Measurements from ENCODE around the gene GRHPR. TPM values are rescaled to one million over a fixed set of nuclear protein-coding genes. Genes with fewer than 3 reads are reported as not detected.

Gene GRHPR
- total and polyA plus RNA-seq, 4 experiments from 2014 or later: 57.2 to 106 (median 63.2) TPM

DNA sequence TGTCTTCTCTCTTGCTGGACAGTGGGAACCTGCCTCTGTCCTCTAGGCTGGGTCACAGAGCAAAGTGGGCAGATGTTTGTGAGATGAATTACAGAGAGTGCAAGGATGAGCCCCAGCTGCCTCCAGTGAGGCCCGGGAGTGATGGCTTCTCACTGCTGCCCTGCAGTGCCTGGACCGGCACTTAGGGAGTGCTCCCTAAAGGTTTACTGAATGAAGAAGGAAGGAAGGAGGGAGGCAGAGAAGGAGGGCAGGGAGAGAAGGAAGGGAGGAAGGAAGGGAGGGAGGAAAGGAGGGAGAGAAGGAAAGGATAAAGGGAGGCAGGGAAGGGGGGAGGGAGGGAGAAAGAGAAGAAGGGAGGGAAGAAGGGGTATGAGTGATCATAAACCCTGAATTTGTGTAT lies 42.7 kb upstream of the GRHPR start:
- peaks cover 0 to 4% (median 0%) of the 10 kb centered on the region in 8 donors for H3K9me3 Mint-ChIP-seq
- Histone ChIP-seq H3K4me3 (ENCODE audit: low read length in 2 of 2) (no peak overlapping the region), H3K4me1 (ENCODE audit: insufficient read depth, low read length) (no peaks in the 10 kb centered on the region), H3K27me3 (ENCODE audit: insufficient read depth, low read length) (no peaks in the 10 kb centered on the region), H3K27ac (ENCODE audit: low read depth, low read length) (no peak overlapping the region), H3K9me3 (ENCODE audit: control insufficient read depth in 1 of 2, low read length in 2 of 2) (no peaks in the 10 kb centered on the region), H3K36me3 (ENCODE audit: insufficient read depth, low read length) (no peaks in the 10 kb centered on the region)
- no peaks in the 10 kb centered on the region for H3K4me1 Mint-ChIP-seq
- ChIA-PET CTCF (ENCODE audit: partially characterized antibody) (no interaction called here), POLR2A (ENCODE audit: partially characterized antibody) (no interaction called here)
- intact Hi-C loops (cut with micrococcal nuclease): no loop called here
- H3K36me3 Mint-ChIP-seq: peaks cover 0 to 7% of the 10 kb centered on the region in 2 donors
- H3K4me3 Mint-ChIP-seq: no peak overlapping the region
- DNase-seq: no peak
- peaks cover 8 to 18% of the 10 kb centered on the region in 2 donors for H3K27me3 Mint-ChIP-seq
- H3K27ac Mint-ChIP-seq: no peak overlapping the region

DNA sequence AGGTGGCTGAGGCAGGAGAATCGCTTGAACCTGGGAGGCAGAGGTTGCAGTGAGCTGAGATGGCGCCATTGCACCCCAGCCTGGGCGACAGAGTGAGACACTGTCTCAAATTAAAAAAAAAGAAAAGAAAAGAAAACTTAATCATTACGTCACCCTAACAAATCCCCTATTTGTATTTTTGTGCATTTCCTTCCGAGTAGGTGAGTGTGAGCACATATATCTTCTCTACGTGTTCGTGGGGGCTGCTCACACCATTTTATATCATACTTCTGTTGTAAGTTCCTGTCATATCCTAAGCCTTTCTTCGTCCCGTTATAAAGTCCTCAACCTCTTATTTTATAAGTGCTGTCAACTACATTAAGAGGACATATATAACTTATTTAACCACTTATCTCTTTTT lies 41.9 kb upstream of the GRHPR start:
- Mint-ChIP-seq H3K27ac (no peak overlapping the region), H3K9me3 (peaks cover 0 to 4% (median 0%) of the 10 kb centered on the region in 8 donors), H3K36me3 (peaks cover 0 to 3% of the 10 kb centered on the region in 2 donors), H3K27me3 (peaks cover 8 to 18% of the 10 kb centered on the region in 2 donors), H3K4me1 (no peaks in the 10 kb centered on the region), H3K4me3 (no peak overlapping the region)
- no peaks in the 10 kb centered on the region for H3K4me1 ChIP-seq (ENCODE audit: insufficient read depth, low read length)
- ChIA-PET POLR2A (ENCODE audit: partially characterized antibody) (no interaction called here), CTCF (ENCODE audit: partially characterized antibody) (no interaction called here)
- no peaks in the 10 kb centered on the region for H3K36me3 ChIP-seq (ENCODE audit: insufficient read depth, low read length)
- no peak overlapping the region for H3K27ac ChIP-seq (ENCODE audit: low read depth, low read length)
- no peaks in the 10 kb centered on the region for H3K9me3 ChIP-seq (ENCODE audit: control insufficient read depth in 1 of 2, low read length in 2 of 2)
- intact Hi-C loops (cut with micrococcal nuclease): no loop called here
- H3K27me3 ChIP-seq (ENCODE audit: insufficient read depth, low read length): no peaks in the 10 kb centered on the region
- H3K4me3 ChIP-seq (ENCODE audit: low read length in 2 of 2): no peak overlapping the region
- no peak for DNase-seq

- no peaks in the 10 kb centered on the region for H3K9me3 ChIP-seq (ENCODE audit: control insufficient read depth in 1 of 2, low read length in 2 of 2)
- Mint-ChIP-seq H3K36me3 (peaks cover 0 to 3% of the 10 kb centered on the region in 2 donors), H3K4me1 (no peaks in the 10 kb centered on the region), H3K27me3 (peaks cover 6 to 17% of the 10 kb centered on the region in 2 donors), H3K9me3 (peaks cover 0 to 4% (median 0%) of the 10 kb centered on the region in 8 donors), H3K4me3 (no peak overlapping the region), H3K27ac (no peak overlapping the region)
- ChIA-PET CTCF (ENCODE audit: partially characterized antibody) (no interaction called here), POLR2A (ENCODE audit: partially characterized antibody) (no interaction called here)
- H3K27me3 ChIP-seq (ENCODE audit: insufficient read depth, low read length): no peaks in the 10 kb centered on the region
- H3K4me3 ChIP-seq (ENCODE audit: low read length in 2 of 2): no peak overlapping the region
- intact Hi-C loops (cut with micrococcal nuclease): no loop called here
- no peak overlapping the region for H3K27ac ChIP-seq (ENCODE audit: low read depth, low read length)
- no peaks in the 10 kb centered on the region for H3K36me3 ChIP-seq (ENCODE audit: insufficient read depth, low read length)
- no peaks in the 10 kb centered on the region for H3K4me1 ChIP-seq (ENCODE audit: insufficient read depth, low read length)
- no peak for DNase-seq
These were observed 41.3 kb upstream of the GRHPR start for GRCh38 chr9:37381094-37381741.

DNA sequence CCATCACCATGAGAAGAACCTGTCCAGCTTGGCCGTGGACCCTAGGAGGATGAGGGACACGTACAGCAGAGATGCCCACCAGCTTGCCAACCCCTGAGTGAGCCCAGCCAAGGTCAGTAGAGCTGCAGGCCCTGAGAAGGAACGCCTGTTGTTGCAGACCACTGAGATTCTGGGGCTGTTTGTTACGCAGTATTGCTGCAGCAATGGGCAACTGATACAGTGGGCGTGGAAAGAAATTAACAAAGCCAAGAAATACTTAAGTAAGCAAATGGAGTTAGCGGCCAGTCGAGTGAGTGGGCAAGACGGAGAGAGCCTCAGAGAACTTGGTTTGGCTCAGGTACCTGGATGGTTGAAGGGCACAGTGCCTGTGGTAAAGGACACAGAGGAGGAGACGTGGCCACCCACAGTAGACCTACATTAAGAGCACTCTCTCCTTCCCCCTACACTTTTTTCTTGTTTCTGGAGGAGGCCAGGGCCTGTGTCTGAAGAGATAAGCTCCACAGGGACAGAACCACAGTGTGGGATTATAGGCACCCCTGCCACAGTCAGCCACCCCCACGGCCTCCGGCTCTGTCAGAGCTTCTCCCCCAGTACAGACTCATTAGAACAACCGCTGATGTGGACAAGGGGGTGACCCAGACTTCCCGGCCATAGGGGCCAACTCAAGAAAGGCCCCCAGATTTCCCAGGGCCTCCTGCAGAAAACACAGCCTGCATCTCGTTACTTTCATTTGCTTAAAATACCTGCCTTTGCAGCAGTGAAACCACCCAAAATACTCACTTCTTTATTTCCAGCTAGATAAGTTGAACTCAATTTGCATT lies 40.1 kb upstream of the GRHPR start:
- no peak overlapping the region for H3K27ac ChIP-seq (ENCODE audit: low read depth, low read length)
- H3K27ac Mint-ChIP-seq: no peak overlapping the region

GRCh38 chr9:37382982-37383357 lies 39.5 kb upstream of the GRHPR start:
- intact Hi-C loops (cut with micrococcal nuclease): no loop called here
- no peaks in the 10 kb centered on the region for H3K9me3 ChIP-seq (ENCODE audit: control insufficient read depth in 1 of 2, low read length in 2 of 2)
- H3K36me3 ChIP-seq (ENCODE audit: insufficient read depth, low read length): no peaks in the 10 kb centered on the region
- H3K27ac Mint-ChIP-seq: no peak overlapping the region
- H3K36me3 Mint-ChIP-seq: no peaks in the 10 kb centered on the region
- no peaks in the 10 kb centered on the region for H3K4me1 Mint-ChIP-seq
- H3K27me3 ChIP-seq (ENCODE audit: insufficient read depth, low read length): no peaks in the 10 kb centered on the region
- CTCF ChIA-PET (ENCODE audit: partially characterized antibody): no interaction called here
- H3K9me3 Mint-ChIP-seq: peaks cover 0 to under 1% (median 0%) of the 10 kb centered on the region in 8 donors
- POLR2A ChIA-PET (ENCODE audit: partially characterized antibody): no interaction called here
- no peaks in the 10 kb centered on the region for H3K4me1 ChIP-seq (ENCODE audit: insufficient read depth, low read length)
- no peak for DNase-seq
- H3K27ac ChIP-seq (ENCODE audit: low read depth, low read length): no peak overlapping the region
- no peak overlapping the region for H3K4me3 ChIP-seq (ENCODE audit: low read length in 2 of 2)
- peaks cover 1 to 8% of the 10 kb centered on the region in 2 donors for H3K27me3 Mint-ChIP-seq
- no peak overlapping the region for H3K4me3 Mint-ChIP-seq

More for the DNA sequence above, 40.1 kb upstream of the GRHPR start:
- H3K9me3 ChIP-seq (ENCODE audit: control insufficient read depth in 1 of 2, low read length in 2 of 2): no peaks in the 10 kb centered on the region
- no peak for DNase-seq
- Mint-ChIP-seq H3K4me3 (no peak overlapping the region), H3K9me3 (no peaks in the 10 kb centered on the region), H3K4me1 (no peaks in the 10 kb centered on the region), H3K27me3 (peaks cover 4 to 9% of the 10 kb centered on the region in 2 donors), H3K36me3 (no peaks in the 10 kb centered on the region)
- no peaks in the 10 kb centered on the region for H3K4me1 ChIP-seq (ENCODE audit: insufficient read depth, low read length)
- H3K27me3 ChIP-seq (ENCODE audit: insufficient read depth, low read length): no peaks in the 10 kb centered on the region
- ChIA-PET POLR2A (ENCODE audit: partially characterized antibody) (no interaction called here), CTCF (ENCODE audit: partially characterized antibody) (no interaction called here)
- no peaks in the 10 kb centered on the region for H3K36me3 ChIP-seq (ENCODE audit: insufficient read depth, low read length)
- H3K4me3 ChIP-seq (ENCODE audit: low read length in 2 of 2): no peak overlapping the region
- intact Hi-C loops (cut with micrococcal nuclease): no loop called here

DNA sequence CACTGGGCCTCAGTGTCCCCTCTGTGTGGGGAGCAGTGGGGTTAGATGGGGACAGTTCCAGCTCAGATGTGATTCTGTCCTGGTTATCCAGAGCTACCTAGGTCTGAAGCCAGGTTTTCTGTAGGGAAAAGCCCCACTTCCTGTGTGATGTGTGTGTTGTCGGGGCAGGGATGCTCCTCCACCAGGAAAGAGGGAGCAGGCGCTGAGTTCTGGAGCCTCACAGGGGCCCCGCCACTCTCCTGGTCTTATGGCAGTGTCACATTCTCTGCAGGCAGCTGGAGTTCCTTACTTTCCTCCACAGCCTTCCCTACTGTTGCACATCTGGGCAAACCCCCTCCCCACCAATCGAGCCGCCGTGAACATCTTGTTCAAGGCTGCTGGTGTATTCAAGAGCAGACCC lies 39.1 kb upstream of the GRHPR start:
- Mint-ChIP-seq H3K4me1 (no peaks in the 10 kb centered on the region), H3K27ac (no peak overlapping the region), H3K36me3 (no peaks in the 10 kb centered on the region), H3K9me3 (peaks cover 0 to 2% (median 0%) of the 10 kb centered on the region in 8 donors), H3K27me3 (peaks cover 1 to 4% of the 10 kb centered on the region in 2 donors), H3K4me3 (no peak overlapping the region)
- CTCF ChIA-PET (ENCODE audit: partially characterized antibody): no interaction called here
- Histone ChIP-seq H3K27me3 (ENCODE audit: insufficient read depth, low read length) (no peaks in the 10 kb centered on the region), H3K27ac (ENCODE audit: low read depth, low read length) (no peak overlapping the region), H3K9me3 (ENCODE audit: control insufficient read depth in 1 of 2, low read length in 2 of 2) (no peaks in the 10 kb centered on the region), H3K36me3 (ENCODE audit: insufficient read depth, low read length) (no peaks in the 10 kb centered on the region), H3K4me1 (ENCODE audit: insufficient read depth, low read length) (no peaks in the 10 kb centered on the region), H3K4me3 (ENCODE audit: low read length in 2 of 2) (no peak overlapping the region)
- DNase-seq: no peak
- intact Hi-C loops (cut with micrococcal nuclease): no loop called here
- POLR2A ChIA-PET (ENCODE audit: partially characterized antibody): no interaction called here

GRCh38 chr9:37383876-37384746 lies 38.4 kb upstream of the GRHPR start:
- intact Hi-C loops (cut with micrococcal nuclease): no loop called here
- H3K4me3 Mint-ChIP-seq: no peak overlapping the region
- no peak overlapping the region for H3K27ac ChIP-seq (ENCODE audit: low read depth, low read length)
- H3K4me3 ChIP-seq (ENCODE audit: low read length in 2 of 2): no peak overlapping the region
- no peak for DNase-seq
- no peak overlapping the region for H3K27ac Mint-ChIP-seq
- H3K9me3 ChIP-seq (ENCODE audit: control insufficient read depth in 1 of 2, low read length in 2 of 2): no peaks in the 10 kb centered on the region
- POLR2A ChIA-PET (ENCODE audit: partially characterized antibody): no interaction called here
- H3K9me3 Mint-ChIP-seq: peaks cover 0 to 2% (median 0%) of the 10 kb centered on the region in 8 donors
- peaks cover 1 to 3% of the 10 kb centered on the region in 2 donors for H3K27me3 Mint-ChIP-seq
- H3K36me3 ChIP-seq (ENCODE audit: insufficient read depth, low read length): no peaks in the 10 kb centered on the region
- CTCF ChIA-PET (ENCODE audit: partially characterized antibody): interaction anchor here (0.9 kb wide), 1 partner anchor 511 kb away, joined by 3 read pairs; no protein-coding TSS in a partner anchor
- H3K36me3 Mint-ChIP-seq: no peaks in the 10 kb centered on the region
- H3K4me1 Mint-ChIP-seq: no peaks in the 10 kb centered on the region
- no peaks in the 10 kb centered on the region for H3K27me3 ChIP-seq (ENCODE audit: insufficient read depth, low read length)
- no peaks in the 10 kb centered on the region for H3K4me1 ChIP-seq (ENCODE audit: insufficient read depth, low read length)
